ENCODE measurements around the gene PLEKHD1.
"Not testable (repeated sequence)": the region's sequence is repeated elsewhere in the genome, so short reads cannot be mapped to it uniquely, and the experiment has no call there.

DNA sequence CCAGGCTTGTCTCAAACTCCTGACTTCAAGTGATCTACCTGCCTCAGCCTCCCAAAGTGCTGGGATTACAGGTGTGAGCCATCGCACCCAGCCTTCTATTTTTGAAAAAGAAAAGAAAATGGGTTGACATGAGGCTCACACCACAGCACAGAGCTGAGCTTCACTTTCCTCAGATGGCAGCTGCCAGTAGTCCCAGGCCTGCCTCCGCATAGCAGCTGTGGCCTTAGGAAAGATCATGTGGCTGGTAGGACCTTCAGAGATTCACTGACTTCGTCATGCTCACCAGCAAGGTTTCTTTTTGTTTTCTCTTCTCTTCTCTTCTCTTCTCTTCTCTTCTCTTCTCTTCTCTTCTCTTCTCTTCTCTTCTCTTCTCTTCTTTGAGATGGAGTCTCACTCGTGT lies 13.8 kb downstream of the PLEKHD1 start:
- TF ChIP-seq, protein P1, sequence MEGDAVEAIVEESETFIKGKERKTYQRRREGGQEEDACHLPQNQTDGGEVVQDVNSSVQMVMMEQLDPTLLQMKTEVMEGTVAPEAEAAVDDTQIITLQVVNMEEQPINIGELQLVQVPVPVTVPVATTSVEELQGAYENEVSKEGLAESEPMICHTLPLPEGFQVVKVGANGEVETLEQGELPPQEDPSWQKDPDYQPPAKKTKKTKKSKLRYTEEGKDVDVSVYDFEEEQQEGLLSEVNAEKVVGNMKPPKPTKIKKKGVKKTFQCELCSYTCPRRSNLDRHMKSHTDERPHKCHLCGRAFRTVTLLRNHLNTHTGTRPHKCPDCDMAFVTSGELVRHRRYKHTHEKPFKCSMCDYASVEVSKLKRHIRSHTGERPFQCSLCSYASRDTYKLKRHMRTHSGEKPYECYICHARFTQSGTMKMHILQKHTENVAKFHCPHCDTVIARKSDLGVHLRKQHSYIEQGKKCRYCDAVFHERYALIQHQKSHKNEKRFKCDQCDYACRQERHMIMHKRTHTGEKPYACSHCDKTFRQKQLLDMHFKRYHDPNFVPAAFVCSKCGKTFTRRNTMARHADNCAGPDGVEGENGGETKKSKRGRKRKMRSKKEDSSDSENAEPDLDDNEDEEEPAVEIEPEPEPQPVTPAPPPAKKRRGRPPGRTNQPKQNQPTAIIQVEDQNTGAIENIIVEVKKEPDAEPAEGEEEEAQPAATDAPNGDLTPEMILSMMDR (conservative IDR thresholded peaks at IDR 0.05; ENCODE audit: low read length), result not testable (repeated sequence)
- TF ChIP-seq EZH2phosphoT487 (IDR thresholded peaks at IDR 0.05; ENCODE audit: borderline replicate concordance, low read depth, low read length), result not testable (repeated sequence)

Data from OCI-LY7 (cell line).